Measurements from ENCODE around the gene AFF3.

DNA sequence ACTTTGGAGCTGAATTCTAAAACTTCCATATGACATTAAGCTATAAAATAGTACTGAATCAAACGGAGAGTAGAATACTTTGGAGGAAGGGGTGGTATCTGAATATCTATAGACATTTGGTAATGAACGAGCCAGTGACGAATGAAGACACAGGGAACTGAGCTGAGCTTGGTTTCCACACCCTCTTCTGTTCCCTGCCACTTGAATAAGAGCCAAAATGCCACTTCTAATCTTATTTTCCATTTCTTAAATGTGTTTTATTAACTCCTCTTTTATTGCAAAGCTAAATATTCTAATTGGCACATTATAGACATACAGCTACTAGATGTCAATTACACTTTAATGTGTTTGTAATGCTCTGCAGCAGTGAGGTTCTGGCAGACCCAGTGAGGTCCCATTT is 76.1 kb downstream of the AFF3 start:
- TF ChIP-seq, protein P1, sequence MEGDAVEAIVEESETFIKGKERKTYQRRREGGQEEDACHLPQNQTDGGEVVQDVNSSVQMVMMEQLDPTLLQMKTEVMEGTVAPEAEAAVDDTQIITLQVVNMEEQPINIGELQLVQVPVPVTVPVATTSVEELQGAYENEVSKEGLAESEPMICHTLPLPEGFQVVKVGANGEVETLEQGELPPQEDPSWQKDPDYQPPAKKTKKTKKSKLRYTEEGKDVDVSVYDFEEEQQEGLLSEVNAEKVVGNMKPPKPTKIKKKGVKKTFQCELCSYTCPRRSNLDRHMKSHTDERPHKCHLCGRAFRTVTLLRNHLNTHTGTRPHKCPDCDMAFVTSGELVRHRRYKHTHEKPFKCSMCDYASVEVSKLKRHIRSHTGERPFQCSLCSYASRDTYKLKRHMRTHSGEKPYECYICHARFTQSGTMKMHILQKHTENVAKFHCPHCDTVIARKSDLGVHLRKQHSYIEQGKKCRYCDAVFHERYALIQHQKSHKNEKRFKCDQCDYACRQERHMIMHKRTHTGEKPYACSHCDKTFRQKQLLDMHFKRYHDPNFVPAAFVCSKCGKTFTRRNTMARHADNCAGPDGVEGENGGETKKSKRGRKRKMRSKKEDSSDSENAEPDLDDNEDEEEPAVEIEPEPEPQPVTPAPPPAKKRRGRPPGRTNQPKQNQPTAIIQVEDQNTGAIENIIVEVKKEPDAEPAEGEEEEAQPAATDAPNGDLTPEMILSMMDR (conservative IDR thresholded peaks at IDR 0.05): no peak
- no peak for TF ChIP-seq EZH2 (IDR thresholded peaks at IDR 0.05; ENCODE audit: low read depth)

Measured in PC-9 (cell line).